ENCODE results near the gene NRXN3.

Gene NRXN3

GRCh38 chr14:79836577-79836976, 1666.4 kb downstream of the NRXN3 start:
- Histone ChIP-seq H3K79me2 (ENCODE audit: insufficient read depth, low read length) (no peaks in the 10 kb centered on the region), H3F3A (ENCODE audit: insufficient read depth) (no peaks in the 10 kb centered on the region), H3K9me2 (replicated peaks; ENCODE audit: insufficient read depth, low read length) (no peaks in the 10 kb centered on the region), H2AFZ (ENCODE audit: low read depth, low read length, severe bottlenecking) (no peak overlapping the region), H3K4me3 (ENCODE audit: insufficient read depth, low read length, poor library complexity, severe bottlenecking) (no peak overlapping the region), H3K4me2 (ENCODE audit: low read depth, low read length, poor library complexity, severe bottlenecking) (no peak overlapping the region), H3K9me3 (ENCODE audit: insufficient read depth, low read length) (no peaks in the 10 kb centered on the region), H3K27ac (ENCODE audit: low read depth, low read length) (no peak overlapping the region), H3K36me3 (ENCODE audit: low read length) (no peaks in the 10 kb centered on the region), H4K20me1 (ENCODE audit: low read depth, low read length) (no peaks in the 10 kb centered on the region), H3K9ac (ENCODE audit: low read length) (no peak overlapping the region), H3K27me3 (ENCODE audit: low read length) (no peaks in the 10 kb centered on the region)
- no peak for TF ChIP-seq CTCF (IDR thresholded peaks at IDR 0.05; ENCODE audit: insufficient read depth, low read length, poor library complexity, severe bottlenecking)
- TF ChIP-seq EZH2phosphoT487 (conservative IDR thresholded peaks at IDR 0.05; ENCODE audit: low read length) = no peak

GRCh38 chr14:79837699-79838098, 1667.5 kb downstream of the NRXN3 start:
- H3K27ac ChIP-seq (ENCODE audit: low read depth, low read length) = no peak overlapping the region
- no peak for TF ChIP-seq CTCF (IDR thresholded peaks at IDR 0.05; ENCODE audit: insufficient read depth, low read length, poor library complexity, severe bottlenecking)
- TF ChIP-seq EZH2phosphoT487 (conservative IDR thresholded peaks at IDR 0.05; ENCODE audit: low read length) = no peak
- no peak overlapping the region for H3K9ac ChIP-seq (ENCODE audit: low read length)
- H3K4me2 ChIP-seq (ENCODE audit: low read depth, low read length, poor library complexity, severe bottlenecking) = no peak overlapping the region
- no peaks in the 10 kb centered on the region for H3K9me2 ChIP-seq (replicated peaks; ENCODE audit: insufficient read depth, low read length)
- no peaks in the 10 kb centered on the region for H3K36me3 ChIP-seq (ENCODE audit: low read length)
- H3F3A ChIP-seq (ENCODE audit: insufficient read depth) = no peaks in the 10 kb centered on the region
- no peak overlapping the region for H3K4me3 ChIP-seq (ENCODE audit: insufficient read depth, low read length, poor library complexity, severe bottlenecking)
- no peaks in the 10 kb centered on the region for H3K9me3 ChIP-seq (ENCODE audit: insufficient read depth, low read length)
- H2AFZ ChIP-seq (ENCODE audit: low read depth, low read length, severe bottlenecking) = no peak overlapping the region
- no peaks in the 10 kb centered on the region for H4K20me1 ChIP-seq (ENCODE audit: low read depth, low read length)
- H3K79me2 ChIP-seq (ENCODE audit: insufficient read depth, low read length) = no peaks in the 10 kb centered on the region
- H3K27me3 ChIP-seq (ENCODE audit: low read length) = no peaks in the 10 kb centered on the region

GRCh38 chr14:79840103-79840502, 1669.9 kb downstream of the NRXN3 start:
- no peak overlapping the region for H3K27ac ChIP-seq (ENCODE audit: low read depth, low read length)
- no peak overlapping the region for H3K4me2 ChIP-seq (ENCODE audit: low read depth, low read length, poor library complexity, severe bottlenecking)
- TF ChIP-seq CTCF (IDR thresholded peaks at IDR 0.05; ENCODE audit: insufficient read depth, low read length, poor library complexity, severe bottlenecking) = no peak
- TF ChIP-seq EZH2phosphoT487 (conservative IDR thresholded peaks at IDR 0.05; ENCODE audit: low read length) = no peak
- no peak overlapping the region for H2AFZ ChIP-seq (ENCODE audit: low read depth, low read length, severe bottlenecking)
- H3K9ac ChIP-seq (ENCODE audit: low read length) = no peak overlapping the region
- H3F3A ChIP-seq (ENCODE audit: insufficient read depth) = no peaks in the 10 kb centered on the region
- no peaks in the 10 kb centered on the region for H3K27me3 ChIP-seq (ENCODE audit: low read length)
- no peaks in the 10 kb centered on the region for H4K20me1 ChIP-seq (ENCODE audit: low read depth, low read length)
- H3K79me2 ChIP-seq (ENCODE audit: insufficient read depth, low read length) = no peaks in the 10 kb centered on the region
- H3K9me3 ChIP-seq (ENCODE audit: insufficient read depth, low read length) = no peaks in the 10 kb centered on the region
- no peaks in the 10 kb centered on the region for H3K36me3 ChIP-seq (ENCODE audit: low read length)
- no peaks in the 10 kb centered on the region for H3K9me2 ChIP-seq (replicated peaks; ENCODE audit: insufficient read depth, low read length)
- H3K4me3 ChIP-seq (ENCODE audit: insufficient read depth, low read length, poor library complexity, severe bottlenecking) = no peak overlapping the region
